ENCODE results near the gene ANKS3.

DNA sequence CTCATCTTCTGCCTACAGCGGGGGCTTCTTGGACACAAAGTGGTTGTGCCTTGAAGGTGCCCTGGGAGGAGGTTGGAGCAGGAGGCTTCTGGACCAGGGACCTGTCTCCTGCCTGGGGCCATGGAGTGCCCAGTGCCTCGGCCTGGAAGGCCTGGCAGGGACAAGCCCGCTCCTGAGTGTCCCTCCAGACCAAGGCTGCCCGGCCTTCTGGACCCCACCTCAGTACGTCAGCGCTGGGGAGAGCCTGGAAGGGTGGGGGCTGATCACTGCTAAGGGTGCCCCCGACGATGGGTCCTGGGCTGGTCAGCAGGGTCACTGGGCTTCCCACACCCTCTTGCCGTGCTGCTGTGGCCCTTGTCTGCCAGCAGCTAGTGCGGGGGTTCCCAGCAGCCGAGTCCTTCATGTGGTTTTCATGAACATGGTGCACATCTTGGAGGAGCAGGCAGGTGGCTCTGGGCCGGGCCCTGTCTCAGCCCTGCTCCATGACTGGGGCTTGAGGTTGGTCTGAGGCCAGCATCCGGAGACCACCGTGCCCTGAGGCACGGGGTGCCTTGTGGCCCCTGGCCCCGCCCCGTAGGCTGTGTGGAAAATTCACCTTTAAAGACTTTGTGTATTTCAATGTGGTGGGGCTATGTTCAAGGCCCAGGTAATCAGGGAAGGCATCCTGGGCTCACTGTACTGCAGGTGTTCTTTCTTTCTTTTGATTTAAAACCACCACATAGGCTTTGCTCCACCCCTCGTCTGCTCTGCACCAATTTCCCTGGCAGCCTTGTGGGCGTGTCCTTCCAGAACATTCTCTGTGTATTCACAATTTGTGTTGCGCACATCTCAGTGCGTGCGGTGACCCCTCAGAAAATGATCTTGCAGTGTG lies 87.1 kb downstream of the ANKS3 start:
- TF ChIP-seq POLR2AphosphoS5 (IDR thresholded peaks at IDR 0.05; ENCODE audit: low read depth, low read length) (no peak), POLR2A (IDR thresholded peaks at IDR 0.05; ENCODE audit: low read depth, low read length) (no peak), TAF1 (IDR thresholded peaks at IDR 0.05; ENCODE audit: borderline replicate concordance, low read depth, low read length) (no peak)

Measured in GM12892 (cell line).